ENCODE data around the gene BLOC1S5.

DNA sequence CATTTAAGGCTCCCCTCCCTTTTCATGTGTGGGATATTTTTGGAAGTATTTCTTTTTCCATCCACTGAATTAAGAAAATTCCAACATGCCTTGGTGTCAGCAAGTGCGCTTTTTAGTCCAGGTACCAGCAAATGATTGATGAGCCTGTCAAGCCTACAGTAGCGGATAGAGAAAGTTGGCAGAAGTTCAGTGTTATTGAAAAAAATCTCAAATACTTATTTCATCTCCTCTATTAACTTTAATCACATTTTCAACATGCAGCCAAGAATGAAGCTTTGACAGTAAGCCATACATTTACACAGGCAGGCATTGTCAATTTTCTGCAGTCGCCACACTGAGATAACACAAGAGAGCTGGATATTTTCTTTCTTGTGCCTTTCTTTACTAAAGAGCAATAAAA is 50.4 kb downstream of the BLOC1S5 start:
- TF ChIP-seq, protein P1, sequence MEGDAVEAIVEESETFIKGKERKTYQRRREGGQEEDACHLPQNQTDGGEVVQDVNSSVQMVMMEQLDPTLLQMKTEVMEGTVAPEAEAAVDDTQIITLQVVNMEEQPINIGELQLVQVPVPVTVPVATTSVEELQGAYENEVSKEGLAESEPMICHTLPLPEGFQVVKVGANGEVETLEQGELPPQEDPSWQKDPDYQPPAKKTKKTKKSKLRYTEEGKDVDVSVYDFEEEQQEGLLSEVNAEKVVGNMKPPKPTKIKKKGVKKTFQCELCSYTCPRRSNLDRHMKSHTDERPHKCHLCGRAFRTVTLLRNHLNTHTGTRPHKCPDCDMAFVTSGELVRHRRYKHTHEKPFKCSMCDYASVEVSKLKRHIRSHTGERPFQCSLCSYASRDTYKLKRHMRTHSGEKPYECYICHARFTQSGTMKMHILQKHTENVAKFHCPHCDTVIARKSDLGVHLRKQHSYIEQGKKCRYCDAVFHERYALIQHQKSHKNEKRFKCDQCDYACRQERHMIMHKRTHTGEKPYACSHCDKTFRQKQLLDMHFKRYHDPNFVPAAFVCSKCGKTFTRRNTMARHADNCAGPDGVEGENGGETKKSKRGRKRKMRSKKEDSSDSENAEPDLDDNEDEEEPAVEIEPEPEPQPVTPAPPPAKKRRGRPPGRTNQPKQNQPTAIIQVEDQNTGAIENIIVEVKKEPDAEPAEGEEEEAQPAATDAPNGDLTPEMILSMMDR (conservative IDR thresholded peaks at IDR 0.05; ENCODE audit: low read length): no peak
- TF ChIP-seq EZH2phosphoT487 (IDR thresholded peaks at IDR 0.05; ENCODE audit: borderline replicate concordance): no peak
